Keratinocyte (primary cell): Measurements from ENCODE around the gene SLC12A3. TPM values are rescaled to one million over a fixed set of nuclear protein-coding genes. Genes with fewer than 3 reads are reported as not detected.

Experiments used
- DNase-seq: peaks from one replicate; pipeline ENCODE4 v3.0.0-alpha.2; 2011; ENCODE audit warnings: low read depth, missing footprints, low spot score
- FAIRE-seq: peaks from 2 replicates; lab custom pipeline; 2011; peaks lifted over from hg19 to GRCh38; lab: Jason Lieb, UNC
- H2AFZ ChIP-seq: 2 replicates; pipeline ENCODE4 v1.6.0; 2012; ENCODE audit warnings: low read length, control low read depth, inconsistent platforms; ENCODE audit not compliant: control insufficient read depth
- H3K27ac ChIP-seq: 2 replicates; pipeline ENCODE4 v1.5.1; 2011; ENCODE audit warnings: low read length; ENCODE audit not compliant: control insufficient read depth, insufficient read depth
- H3K27me3 ChIP-seq: 3 replicates; pipeline ENCODE4 v1.6.0; 2011; ENCODE audit warnings: low read length; ENCODE audit not compliant: control insufficient read depth, insufficient read depth; ENCODE audit errors: extremely low read depth
- H3K36me3 ChIP-seq, 2 experiments: 2 replicates in 1 of 2; 3 replicates in 1 of 2; pipeline ENCODE4 v1.5.1; 2011; ENCODE audit warnings: low read length in 2 of 2, mild to moderate bottlenecking in 1 of 2; ENCODE audit not compliant: control insufficient read depth in 2 of 2, insufficient read depth in 2 of 2; ENCODE audit errors: extremely low read depth in 1 of 2
- H3K4me1 ChIP-seq: 3 replicates; pipeline ENCODE4 v1.5.1; 2011; ENCODE audit warnings: low read length; ENCODE audit not compliant: control insufficient read depth, insufficient read depth; ENCODE audit errors: extremely low read depth
- H3K4me2 ChIP-seq: 3 replicates; pipeline ENCODE4 v1.6.0; 2011; ENCODE audit warnings: low read depth, low read length; ENCODE audit not compliant: control insufficient read depth, insufficient read depth; ENCODE audit errors: extremely low read depth
- H3K4me3 ChIP-seq, 3 experiments: fragments of 200-600 bp in 1 of 3; sonication (generic) in 1 of 3; 2 replicates in 2 of 3; 3 replicates in 1 of 3; pipeline ENCODE4 v1.5.1; 2011 to 2016; ENCODE audit warnings: low read length in 3 of 3, mild to moderate bottlenecking in 3 of 3, control low read depth in 2 of 3, inconsistent platforms in 1 of 3, low read depth in 1 of 3, mixed read lengths in 1 of 3, mixed run types in 1 of 3, moderate library complexity in 1 of 3; ENCODE audit not compliant: control insufficient read depth in 2 of 3, insufficient read depth in 2 of 3; ENCODE audit errors: extremely low read depth in 1 of 3
- H3K79me2 ChIP-seq: 2 replicates; pipeline ENCODE4 v1.6.0; 2012; ENCODE audit warnings: low read length; ENCODE audit not compliant: control insufficient read depth, insufficient read depth
- H3K9ac ChIP-seq: 3 replicates; pipeline ENCODE4 v1.6.0; 2011; ENCODE audit warnings: low read length; ENCODE audit not compliant: control insufficient read depth, insufficient read depth; ENCODE audit errors: extremely low read depth
- H3K9me1 ChIP-seq: 3 replicates; pipeline ENCODE4 v1.6.0; 2011; ENCODE audit warnings: low read length; ENCODE audit not compliant: control insufficient read depth, insufficient read depth; ENCODE audit errors: extremely low read depth
- H3K9me3 ChIP-seq: 2 replicates; pipeline ENCODE4 v1.5.1; 2012; ENCODE audit warnings: low read depth, low read length; ENCODE audit not compliant: control insufficient read depth
- H4K20me1 ChIP-seq: 3 replicates; pipeline ENCODE4 v1.6.0; 2011; ENCODE audit warnings: low read length; ENCODE audit not compliant: control insufficient read depth, insufficient read depth; ENCODE audit errors: extremely low read depth
- CTCF ChIP-seq, 3 experiments: IDR thresholded peaks in 1 of 3; conservative IDR thresholded peaks in 1 of 3; optimal IDR thresholded peaks in 1 of 3; 2 replicates in 2 of 3; 3 replicates in 1 of 3; pipeline versions ENCODE3 to v1.5.1; 2011; ENCODE audit warnings: low read length in 3 of 3, mild to moderate bottlenecking in 3 of 3, moderate library complexity in 2 of 3, control low read depth in 1 of 3, inconsistent platforms in 1 of 3; ENCODE audit not compliant: insufficient read depth in 2 of 3; ENCODE audit errors: extremely low read depth in 1 of 3
- EZH2 ChIP-seq: IDR thresholded peaks from one replicate; pipeline ENCODE4 v1.6.1; 2012; ENCODE audit warnings: inconsistent platforms, mild to moderate bottlenecking, low read length, moderate library complexity
- dilution Hi-C: fragments of 300-500 bp; cut with MboI; formaldehyde crosslinking; loops from one replicate; pipeline ENCODE4 v1.7.0; 2020; ENCODE audit warnings: low sequenced_read_pairs; ENCODE audit not compliant: extremely low pct_ligation_motif_present
- polyA plus RNA-seq, 5 experiments: library from polyadenylated mRNA; depleted of rRNA in 3 of 5; stranded (reverse) in 3 of 5; stranded (forward) in 1 of 5; unstranded in 1 of 5; fragments of >200 nt; gene quantifications; 1 replicate in 1 of 5; 2 replicates in 3 of 5; 3 replicates in 1 of 5; pipeline versions ENCODE4 v1.2.1 to v1.2.3, GENCODE V29; 2011 to 2012; ENCODE audit warnings: missing spikeins in 2 of 5, low read depth in 1 of 5, low replicate concordance in 1 of 5

SLC12A3 gene
- polyA plus RNA-seq, 1 donor (not counting 4 experiments of a cell fraction or from before 2014, with no cell fraction given), result not detected

- Histone ChIP-seq H3K9me3 (no peaks in the 10 kb centered on the region), H3K4me2 (no peak overlapping the region), H3K27me3 (no peaks in the 10 kb centered on the region), H3K9ac (no peak overlapping the region), H3K9me1 (no peaks in the 10 kb centered on the region), H2AFZ (no peak overlapping the region), H3K27ac (no peak overlapping the region), H4K20me1 (no peaks in the 10 kb centered on the region), H3K4me1 (no peaks in the 10 kb centered on the region), H3K4me3 (no peak overlapping the region), H3K79me2 (no peaks in the 10 kb centered on the region), H3K36me3 (no peaks in the 10 kb centered on the region)
- no peak for DNase-seq
- no peak for FAIRE-seq
- dilution Hi-C loops, result no loop called here
- TF ChIP-seq EZH2, result no peak
These were observed 24.2 kb downstream of the SLC12A3 start for GRCh38 chr16:56889206-56889605.

- no peak overlapping the region for H3K4me2 ChIP-seq
- no peaks in the 10 kb centered on the region for H3K9me1 ChIP-seq
- H3K27me3 ChIP-seq, result no peaks in the 10 kb centered on the region
- H2AFZ ChIP-seq, result no peak overlapping the region
- H3K79me2 ChIP-seq, result no peaks in the 10 kb centered on the region
- dilution Hi-C loops, result no loop called here
- no peaks in the 10 kb centered on the region for H3K4me1 ChIP-seq
- no peaks in the 10 kb centered on the region for H3K36me3 ChIP-seq
- FAIRE-seq, result no peak
- TF ChIP-seq CTCF (optimal IDR thresholded peaks at IDR 0.05 in 1 of 3, IDR thresholded peaks at IDR 0.05 in 1 of 3, conservative IDR thresholded peaks at IDR 0.05 in 1 of 3; ENCODE audit: extremely low read depth in 1 of 3, insufficient read depth in 2 of 3, low read length in 3 of 3) (no peak), EZH2 (no peak)
- DNase-seq, result no peak
- no peak overlapping the region for H3K4me3 ChIP-seq
- H3K9me3 ChIP-seq, result no peaks in the 10 kb centered on the region
- no peak overlapping the region for H3K27ac ChIP-seq
- no peaks in the 10 kb centered on the region for H4K20me1 ChIP-seq
- H3K9ac ChIP-seq, result no peak overlapping the region
These were observed 26.7 kb downstream of the SLC12A3 start for GRCh38 chr16:56891685-56892084.

- Histone ChIP-seq H3K4me2 (no peak overlapping the region), H3K9me1 (no peaks in the 10 kb centered on the region), H3K79me2 (no peaks in the 10 kb centered on the region), H3K4me3 (no peak overlapping the region), H3K27ac (no peak overlapping the region), H3K9ac (no peak overlapping the region), H3K27me3 (no peaks in the 10 kb centered on the region), H3K9me3 (no peaks in the 10 kb centered on the region), H3K36me3 (no peaks in the 10 kb centered on the region), H3K4me1 (no peaks in the 10 kb centered on the region), H2AFZ (no peak overlapping the region), H4K20me1 (no peaks in the 10 kb centered on the region)
- FAIRE-seq, result no peak
- no peak for DNase-seq
- dilution Hi-C loops, result no loop called here
- TF ChIP-seq CTCF (optimal IDR thresholded peaks at IDR 0.05 in 1 of 3, IDR thresholded peaks at IDR 0.05 in 1 of 3, conservative IDR thresholded peaks at IDR 0.05 in 1 of 3; ENCODE audit: extremely low read depth in 1 of 3, insufficient read depth in 2 of 3, low read length in 3 of 3) (no peak), EZH2 (no peak)
These were observed 27.7 kb downstream of the SLC12A3 start for GRCh38 chr16:56892705-56893104.
